WERI-Rb-1 (cell line): Measurements from ENCODE around the gene ST8SIA4.

Experiments
- DNase-seq: peaks from one replicate; pipeline ENCODE4 v3.0.0-alpha.2; 2020
- H3K27ac ChIP-seq: fragments of 250-450 bp; sonication (Bioruptor Pico); 2 replicates; pipeline ENCODE4 v1.5.1; 2020; ENCODE audit warnings: mild to moderate bottlenecking, moderate library complexity
- H3K27me3 ChIP-seq: fragments of 250-450 bp; sonication (Bioruptor Pico); 2 replicates; pipeline ENCODE4 v1.5.1; 2021; ENCODE audit warnings: mild to moderate bottlenecking, low read depth, moderate library complexity; ENCODE audit not compliant: insufficient read depth, severe bottlenecking
- H3K36me3 ChIP-seq: fragments of 250-450 bp; sonication (Bioruptor Pico); 2 replicates; pipeline ENCODE4 v1.5.1; 2020; ENCODE audit warnings: mild to moderate bottlenecking, moderate library complexity
- H3K4me3 ChIP-seq: 2 replicates; pipeline ENCODE4 v1.5.1; 2011; ENCODE audit warnings: low read depth, mild to moderate bottlenecking, control low read depth, low read length
- H3K9me3 ChIP-seq: fragments of 250-450 bp; sonication (Bioruptor Pico); 2 replicates; pipeline ENCODE4 v1.5.1; 2021; ENCODE audit warnings: mild to moderate bottlenecking, moderate library complexity; ENCODE audit not compliant: severe bottlenecking
- TF ChIP-seq, protein P1 (sequence below): IDR thresholded peaks from 2 replicates; pipeline ENCODE4 v1.5.1; 2011; ENCODE audit warnings: low read depth, mild to moderate bottlenecking, control low read depth, inconsistent platforms, low read length

Gene ST8SIA4

DNA sequence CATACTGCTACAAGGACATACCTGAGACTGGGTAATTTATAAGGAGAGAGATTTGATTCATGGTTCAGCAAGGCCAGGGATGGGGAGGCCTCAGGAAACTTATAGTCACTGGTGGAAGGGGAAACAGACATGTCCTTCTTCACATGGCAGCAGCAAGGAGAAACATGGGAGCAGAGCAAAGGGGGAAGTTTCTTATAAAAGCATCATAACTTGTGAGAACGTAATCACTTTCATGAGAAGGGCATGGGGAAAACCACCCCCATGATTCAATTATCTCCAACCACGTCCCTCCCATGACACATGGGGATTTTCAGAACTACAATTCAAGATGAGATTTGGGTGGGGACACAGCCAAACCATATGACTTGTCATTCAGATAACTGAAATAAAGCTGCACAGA lies 100.9 kb downstream of the ST8SIA4 start:
- Histone ChIP-seq H3K27ac (no peak overlapping the region), H3K27me3 (no peaks in the 10 kb centered on the region), H3K36me3 (no peaks in the 10 kb centered on the region), H3K9me3 (no peaks in the 10 kb centered on the region), H3K4me3 (no peak overlapping the region)
- TF ChIP-seq, protein P1, sequence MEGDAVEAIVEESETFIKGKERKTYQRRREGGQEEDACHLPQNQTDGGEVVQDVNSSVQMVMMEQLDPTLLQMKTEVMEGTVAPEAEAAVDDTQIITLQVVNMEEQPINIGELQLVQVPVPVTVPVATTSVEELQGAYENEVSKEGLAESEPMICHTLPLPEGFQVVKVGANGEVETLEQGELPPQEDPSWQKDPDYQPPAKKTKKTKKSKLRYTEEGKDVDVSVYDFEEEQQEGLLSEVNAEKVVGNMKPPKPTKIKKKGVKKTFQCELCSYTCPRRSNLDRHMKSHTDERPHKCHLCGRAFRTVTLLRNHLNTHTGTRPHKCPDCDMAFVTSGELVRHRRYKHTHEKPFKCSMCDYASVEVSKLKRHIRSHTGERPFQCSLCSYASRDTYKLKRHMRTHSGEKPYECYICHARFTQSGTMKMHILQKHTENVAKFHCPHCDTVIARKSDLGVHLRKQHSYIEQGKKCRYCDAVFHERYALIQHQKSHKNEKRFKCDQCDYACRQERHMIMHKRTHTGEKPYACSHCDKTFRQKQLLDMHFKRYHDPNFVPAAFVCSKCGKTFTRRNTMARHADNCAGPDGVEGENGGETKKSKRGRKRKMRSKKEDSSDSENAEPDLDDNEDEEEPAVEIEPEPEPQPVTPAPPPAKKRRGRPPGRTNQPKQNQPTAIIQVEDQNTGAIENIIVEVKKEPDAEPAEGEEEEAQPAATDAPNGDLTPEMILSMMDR, result no peak
- DNase-seq, result no peak

DNA sequence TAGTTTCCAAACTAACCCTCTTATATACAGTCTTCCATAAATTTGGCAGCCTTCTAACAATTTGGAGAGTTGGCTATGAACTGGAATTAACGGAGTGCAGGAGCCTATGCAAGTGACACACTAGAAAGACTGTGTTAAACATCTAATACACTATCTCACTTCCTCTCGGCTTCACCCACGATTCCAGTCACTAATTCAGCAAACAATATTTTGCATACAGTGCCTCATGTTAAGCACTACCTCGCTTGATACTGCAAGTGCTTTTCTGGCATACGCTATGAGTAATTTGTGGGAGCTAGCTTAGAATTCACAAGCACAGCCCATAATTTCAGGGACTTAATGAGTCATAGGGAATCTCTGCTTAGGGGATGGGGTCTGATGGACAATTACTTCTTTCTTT lies 102.5 kb downstream of the ST8SIA4 start:
- no peaks in the 10 kb centered on the region for H3K36me3 ChIP-seq
- TF ChIP-seq, protein P1, result no peak
- no peak overlapping the region for H3K4me3 ChIP-seq
- H3K27ac ChIP-seq, result no peak overlapping the region
- H3K9me3 ChIP-seq, result no peaks in the 10 kb centered on the region
- no peaks in the 10 kb centered on the region for H3K27me3 ChIP-seq
- DNase-seq, result no peak

DNA sequence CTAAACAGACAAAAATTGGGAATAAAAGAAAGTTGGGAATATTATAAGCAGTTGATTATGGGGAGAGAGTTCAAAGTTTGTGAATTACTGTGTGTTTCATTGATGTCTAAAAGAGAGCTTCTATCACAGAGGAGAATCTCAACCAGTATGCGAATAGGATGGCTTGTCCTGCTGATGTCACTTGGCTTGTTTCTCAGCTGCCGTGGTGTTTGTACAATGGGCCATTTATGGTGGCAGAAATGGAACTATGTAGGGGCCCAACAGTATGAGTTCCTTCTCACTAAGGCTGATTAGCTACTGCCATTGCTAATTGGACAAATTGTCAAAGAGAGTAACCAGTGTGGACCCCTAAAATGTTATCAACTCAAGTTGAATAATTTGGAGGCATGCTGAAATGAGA lies 103.9 kb downstream of the ST8SIA4 start:
- H3K4me3 ChIP-seq, result no peak overlapping the region
- peaks cover 2% of the 10 kb centered on the region for H3K9me3 ChIP-seq
- H3K36me3 ChIP-seq, result no peaks in the 10 kb centered on the region
- H3K27ac ChIP-seq, result no peak overlapping the region
- TF ChIP-seq, protein P1, result no peak
- H3K27me3 ChIP-seq, result no peaks in the 10 kb centered on the region
- DNase-seq, result no peak

DNA sequence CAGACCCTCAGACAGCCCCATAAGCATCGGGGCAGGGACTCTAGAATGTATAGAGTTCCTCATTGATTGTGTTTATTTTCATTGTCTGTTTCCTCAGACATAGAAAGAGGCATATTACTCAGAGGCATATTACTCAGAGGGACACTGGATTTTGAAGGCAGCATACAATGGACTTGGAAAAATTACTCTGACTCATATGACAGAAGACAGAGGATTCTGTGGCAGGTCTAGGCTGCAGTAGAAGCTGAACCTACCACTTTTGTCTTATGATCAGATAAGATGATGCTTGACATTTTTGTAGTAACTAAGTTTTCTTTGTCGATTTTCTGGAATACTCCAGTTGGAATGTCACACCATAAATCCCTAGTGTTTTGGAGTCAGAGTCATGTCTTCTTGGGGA lies 105.2 kb downstream of the ST8SIA4 start:
- TF ChIP-seq, protein P1, result no peak

DNA sequence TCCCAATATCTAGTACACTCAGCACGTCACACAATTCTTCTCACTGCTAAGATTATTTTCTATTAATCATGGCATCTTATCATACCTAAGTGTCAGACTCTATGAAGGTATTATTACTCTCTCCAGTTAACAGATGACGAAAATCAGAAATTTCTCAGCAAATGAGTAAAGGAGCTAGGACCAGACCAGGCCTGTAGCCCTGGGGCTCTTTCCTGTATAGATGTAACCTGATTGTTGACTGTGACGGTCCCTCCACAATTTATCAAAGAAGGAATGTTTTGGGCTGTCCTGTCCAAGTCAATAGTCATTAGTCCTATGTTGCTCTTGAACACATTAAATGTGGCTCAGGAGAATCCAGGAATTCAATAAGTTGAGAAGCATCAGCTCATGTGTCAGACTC lies 106.2 kb downstream of the ST8SIA4 start:
- no peak for DNase-seq

More for the DNA sequence above, 105.2 kb downstream of the ST8SIA4 start:
- H3K4me3 ChIP-seq, result no peak overlapping the region
- H3K27ac ChIP-seq, result no peak overlapping the region
- H3K27me3 ChIP-seq, result no peaks in the 10 kb centered on the region
- H3K9me3 ChIP-seq, result peaks cover 2% of the 10 kb centered on the region
- no peak for DNase-seq
- H3K36me3 ChIP-seq, result no peaks in the 10 kb centered on the region

DNA sequence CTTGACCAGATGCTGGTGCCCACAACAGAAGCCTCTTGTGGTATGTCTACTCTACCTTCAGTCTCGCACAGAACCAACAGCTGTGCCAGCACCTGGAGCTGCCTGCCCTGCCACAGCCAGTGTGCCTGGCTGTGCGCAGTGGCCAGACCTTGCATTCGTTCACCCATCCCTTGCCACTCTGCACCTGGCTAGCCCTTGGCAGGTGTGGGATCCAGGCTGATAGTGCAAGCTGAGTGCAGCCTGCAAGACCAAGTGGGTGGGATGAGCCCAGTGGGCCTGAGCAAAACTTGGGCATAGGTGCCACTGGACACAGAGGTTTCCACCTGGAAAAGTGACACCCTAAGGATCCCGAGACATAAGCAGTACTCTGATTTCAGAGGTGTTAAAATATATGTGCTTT lies 108.2 kb downstream of the ST8SIA4 start:
- no peak overlapping the region for H3K27ac ChIP-seq
- no peak overlapping the region for H3K4me3 ChIP-seq

More for the DNA sequence above, 106.2 kb downstream of the ST8SIA4 start:
- Histone ChIP-seq H3K27me3 (no peaks in the 10 kb centered on the region), H3K27ac (no peak overlapping the region), H3K4me3 (no peak overlapping the region), H3K9me3 (peaks cover 2% of the 10 kb centered on the region), H3K36me3 (no peaks in the 10 kb centered on the region)
- TF ChIP-seq, protein P1, result no peak

More for the DNA sequence above, 108.2 kb downstream of the ST8SIA4 start:
- TF ChIP-seq, protein P1, result no peak
- no peaks in the 10 kb centered on the region for H3K27me3 ChIP-seq
- H3K9me3 ChIP-seq, result peaks cover 2% of the 10 kb centered on the region
- DNase-seq, result no peak
- no peaks in the 10 kb centered on the region for H3K36me3 ChIP-seq
